NB4 (cell line): ENCODE data around the gene ARHGAP23.

ENCODE experiments used
- DNase-seq: peaks from one replicate; pipeline ENCODE4 v3.0.0; 2010; ENCODE audit warnings: low read depth
- H3K4me3 ChIP-seq: one replicate; pipeline ENCODE4 v1.5.1; 2011; ENCODE audit warnings: mild to moderate bottlenecking, low read depth, low read length, moderate library complexity
- CTCF ChIP-seq: IDR thresholded peaks from one replicate; pipeline ENCODE4 v1.5.1; 2012; ENCODE audit warnings: low read depth, low read length
- MAX ChIP-seq: IDR thresholded peaks from 2 replicates; pipeline ENCODE4 v1.6.1; 2011; ENCODE audit warnings: low read depth, low read length
- MYC ChIP-seq: IDR thresholded peaks from 2 replicates; pipeline ENCODE4 v1.6.1; 2011; ENCODE audit warnings: low read depth, low read length
- POLR2A ChIP-seq: IDR thresholded peaks from 2 replicates; pipeline ENCODE4 v1.6.1; 2011; ENCODE audit warnings: mild to moderate bottlenecking; ENCODE audit not compliant: insufficient read length; ENCODE audit errors: extremely low read depth

ARHGAP23 gene

GRCh38 chr17:38461683-38462082, 33.4 kb downstream of the ARHGAP23 start:
- no peak overlapping the region for H3K4me3 ChIP-seq
- no peak for DNase-seq
- TF ChIP-seq CTCF (no peak), MAX (no peak), POLR2A (no peak)

- TF ChIP-seq CTCF (no peak), MAX (no peak), MYC (no peak), POLR2A (no peak)
- no peak overlapping the region for H3K4me3 ChIP-seq
- no peak for DNase-seq
Measured at GRCh38 chr17:38463451-38463858, 35.2 kb downstream of the ARHGAP23 start.

- no peak for DNase-seq
- H3K4me3 ChIP-seq = no peak overlapping the region
- TF ChIP-seq MAX (no peak), POLR2A (no peak), MYC (no peak), CTCF (no peak)
Measured at GRCh38 chr17:38464251-38464722, 36.0 kb downstream of the ARHGAP23 start.

- H3K4me3 ChIP-seq = no peak overlapping the region
- TF ChIP-seq CTCF (no peak), POLR2A (no peak), MYC (no peak), MAX (no peak)
- no peak for DNase-seq
Measured at GRCh38 chr17:38464723-38465390, 36.6 kb downstream of the ARHGAP23 start.

GRCh38 chr17:38465391-38466345, 37.4 kb downstream of the ARHGAP23 start:
- H3K4me3 ChIP-seq = no peak overlapping the region
- no peak for TF ChIP-seq MYC
- TF ChIP-seq MAX = no peak
- no peak for TF ChIP-seq CTCF
- DNase-seq = no peak
